Measurements from ENCODE around the gene RPA3.

- TF ChIP-seq CTCF (IDR thresholded peaks at IDR 0.05; ENCODE audit: borderline replicate concordance, extremely low read depth, low read length, poor library complexity, severe bottlenecking) (no peak), EZH2 (IDR thresholded peaks at IDR 0.05; ENCODE audit: borderline replicate concordance, low read depth, low read length, severe bottlenecking) (no peak)
Observed at GRCh38 chr7:7671361-7671760, 47.0 kb downstream of the RPA3 start.
